HepG2 (cell line): ENCODE data around the gene OVAAL. TPM values are rescaled to one million over a fixed set of nuclear protein-coding genes. Genes with fewer than 3 reads are reported as not detected.

Experiments used
- FOXA1 ChIP-seq, 2 experiments: fragments of 450-650 bp in 1 of 2; sonication (generic) in 1 of 2; formaldehyde crosslinking in 1 of 2; IDR thresholded peaks; 2 replicates each; pipeline versions ENCODE4 v1.4.0 to v1.6.1; 2016 to 2020; ENCODE audit warnings: missing genetic modification reagents in 1 of 2
- ZBTB33 ChIP-seq: sonication (generic); formaldehyde crosslinking; IDR thresholded peaks from 2 replicates; pipeline ENCODE4 v1.4.0; 2020; ENCODE audit warnings: missing genetic modification reagents
- ZNF644 ChIP-seq: IDR thresholded peaks from 2 replicates; pipeline ENCODE4 v1.6.1; 2016; ENCODE audit warnings: low read depth
- polyA plus RNA-seq, 8 experiments: library from polyadenylated mRNA; depleted of rRNA in 3 of 8; stranded (reverse) in 7 of 8; unstranded in 1 of 8; fragments of >200 nt; fragmentation: Illumina TruSeq in 4 of 8; extraction: Trizol in 4 of 8; gene quantifications; 2 replicates each; pipeline versions ENCODE4 v1.2.1 to v1.2.3, GENCODE V29; 2011 to 2016; ENCODE audit warnings: low read depth in 4 of 8, missing spikeins in 1 of 8, mixed read lengths in 1 of 8; ENCODE audit not compliant: insufficient read depth in 1 of 8
- total RNA-seq, 5 experiments: library from RNA; depleted of rRNA; stranded (reverse); fragments of >200 nt; fragmentation: Illumina TruSeq; extraction: Trizol; gene quantifications; 2 replicates each; pipeline ENCODE4 v1.2.3, GENCODE V29; 2016; ENCODE audit warnings: low read depth in 1 of 5
- TF ChIP-seq, protein P1 (sequence below), 2 experiments: fragments of 450-650 bp in 1 of 2; sonication (generic) in 1 of 2; formaldehyde crosslinking in 1 of 2; IDR thresholded peaks; 2 replicates each; pipeline versions ENCODE4 v1.6.1 to v1.8.0; 2016 to 2022; ENCODE audit warnings: antibody characterized with exemption in 1 of 2, mild to moderate bottlenecking in 1 of 2, missing genetic modification reagents in 1 of 2
- TF ChIP-seq, protein P2 (sequence below): sonication (generic); formaldehyde crosslinking; IDR thresholded peaks from 2 replicates; pipeline ENCODE4 v1.5.0; 2020; ENCODE audit warnings: mild to moderate bottlenecking, missing genetic modification reagents

The OVAAL gene
- total and polyA plus RNA-seq, 2 of the 13 experiments (the other 11 are each of a cell fraction or from before 2014, with no cell fraction given), result 0.04 TPM; not detected in 1

DNA sequence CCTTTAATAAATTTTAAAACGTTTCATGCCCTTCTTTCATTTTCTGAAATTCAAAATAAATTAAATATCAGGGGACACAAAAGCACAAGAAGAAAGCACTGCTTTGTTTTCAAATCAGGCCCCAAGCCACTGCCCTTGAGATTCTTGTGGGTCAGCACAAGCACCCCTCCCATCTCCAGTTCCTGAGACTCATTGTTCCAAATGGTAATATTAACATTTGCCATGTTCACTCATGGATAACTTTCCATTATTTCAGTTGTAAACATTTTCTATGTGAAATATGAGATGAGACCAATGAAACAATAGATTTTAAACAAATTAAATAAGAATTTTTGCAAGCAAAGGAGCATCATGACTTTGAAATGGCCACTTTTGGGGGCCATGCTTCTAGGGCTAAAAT, 7.7 kb downstream of the OVAAL start (continued):
- TF ChIP-seq, protein P1, sequence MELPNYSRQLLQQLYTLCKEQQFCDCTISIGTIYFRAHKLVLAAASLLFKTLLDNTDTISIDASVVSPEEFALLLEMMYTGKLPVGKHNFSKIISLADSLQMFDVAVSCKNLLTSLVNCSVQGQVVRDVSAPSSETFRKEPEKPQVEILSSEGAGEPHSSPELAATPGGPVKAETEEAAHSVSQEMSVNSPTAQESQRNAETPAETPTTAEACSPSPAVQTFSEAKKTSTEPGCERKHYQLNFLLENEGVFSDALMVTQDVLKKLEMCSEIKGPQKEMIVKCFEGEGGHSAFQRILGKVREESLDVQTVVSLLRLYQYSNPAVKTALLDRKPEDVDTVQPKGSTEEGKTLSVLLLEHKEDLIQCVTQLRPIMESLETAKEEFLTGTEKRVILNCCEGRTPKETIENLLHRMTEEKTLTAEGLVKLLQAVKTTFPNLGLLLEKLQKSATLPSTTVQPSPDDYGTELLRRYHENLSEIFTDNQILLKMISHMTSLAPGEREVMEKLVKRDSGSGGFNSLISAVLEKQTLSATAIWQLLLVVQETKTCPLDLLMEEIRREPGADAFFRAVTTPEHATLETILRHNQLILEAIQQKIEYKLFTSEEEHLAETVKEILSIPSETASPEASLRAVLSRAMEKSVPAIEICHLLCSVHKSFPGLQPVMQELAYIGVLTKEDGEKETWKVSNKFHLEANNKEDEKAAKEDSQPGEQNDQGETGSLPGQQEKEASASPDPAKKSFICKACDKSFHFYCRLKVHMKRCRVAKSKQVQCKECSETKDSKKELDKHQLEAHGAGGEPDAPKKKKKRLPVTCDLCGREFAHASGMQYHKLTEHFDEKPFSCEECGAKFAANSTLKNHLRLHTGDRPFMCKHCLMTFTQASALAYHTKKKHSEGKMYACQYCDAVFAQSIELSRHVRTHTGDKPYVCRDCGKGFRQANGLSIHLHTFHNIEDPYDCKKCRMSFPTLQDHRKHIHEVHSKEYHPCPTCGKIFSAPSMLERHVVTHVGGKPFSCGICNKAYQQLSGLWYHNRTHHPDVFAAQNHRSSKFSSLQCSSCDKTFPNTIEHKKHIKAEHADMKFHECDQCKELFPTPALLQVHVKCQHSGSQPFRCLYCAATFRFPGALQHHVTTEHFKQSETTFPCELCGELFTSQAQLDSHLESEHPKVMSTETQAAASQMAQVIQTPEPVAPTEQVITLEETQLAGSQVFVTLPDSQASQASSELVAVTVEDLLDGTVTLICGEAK (IDR thresholded peaks at IDR 0.05), result no peak
- TF ChIP-seq, protein P1 (CRISPR knock-in tag; IDR thresholded peaks at IDR 0.05), result no peak
- no peak for TF ChIP-seq ZNF644 (CRISPR knock-in tag)
- TF ChIP-seq, protein P2, sequence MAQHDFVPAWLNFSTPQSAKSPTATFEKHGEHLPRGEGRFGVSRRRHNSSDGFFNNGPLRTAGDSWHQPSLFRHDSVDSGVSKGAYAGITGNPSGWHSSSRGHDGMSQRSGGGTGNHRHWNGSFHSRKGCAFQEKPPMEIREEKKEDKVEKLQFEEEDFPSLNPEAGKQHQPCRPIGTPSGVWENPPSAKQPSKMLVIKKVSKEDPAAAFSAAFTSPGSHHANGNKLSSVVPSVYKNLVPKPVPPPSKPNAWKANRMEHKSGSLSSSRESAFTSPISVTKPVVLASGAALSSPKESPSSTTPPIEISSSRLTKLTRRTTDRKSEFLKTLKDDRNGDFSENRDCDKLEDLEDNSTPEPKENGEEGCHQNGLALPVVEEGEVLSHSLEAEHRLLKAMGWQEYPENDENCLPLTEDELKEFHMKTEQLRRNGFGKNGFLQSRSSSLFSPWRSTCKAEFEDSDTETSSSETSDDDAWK (CRISPR knock-in tag), result no peak
- no peak for TF ChIP-seq ZBTB33 (CRISPR knock-in tag)
- no peak for TF ChIP-seq FOXA1 (IDR thresholded peaks at IDR 0.05)
- TF ChIP-seq FOXA1 (CRISPR knock-in tag; IDR thresholded peaks at IDR 0.05), result no peak
